NCI-H187 (cell line): ENCODE results near the gene KRTAP2-1.
"Not testable (repeated sequence)": the region's sequence is repeated elsewhere in the genome, so short reads cannot be mapped to it uniquely, and the experiment has no call there.

Source experiments
- DNase-seq, 2 experiments: peaks; one replicate each; lab custom pipeline; 2025; lab: John Stamatoyannopoulos, UW

KRTAP2-1 gene

GRCh38 chr17:41057547-41057946 lies 10.4 kb upstream of the KRTAP2-1 start:
- DNase-seq: no peak

- not testable (repeated sequence) for DNase-seq
Measured at GRCh38 chr17:41055130-41055529, 8.0 kb upstream of the KRTAP2-1 start, which contains the start of gene KRTAP2-2. KRTAP2-2 (minus strand) TSS chr17:41055230; CDS start chr17:41055211, 19 bp downstream.

- DNase-seq: not testable (repeated sequence)
Measured at GRCh38 chr17:41054556-41054955, 7.4 kb upstream of the KRTAP2-1 start.

GRCh38 chr17:41054025-41054424 lies 6.9 kb upstream of the KRTAP2-1 start:
- DNase-seq: no peak

- no peak for DNase-seq
Measured at GRCh38 chr17:41052566-41052965, 5.5 kb upstream of the KRTAP2-1 start.

- DNase-seq: no peak
Measured at GRCh38 chr17:41049110-41049509, 2.0 kb upstream of the KRTAP2-1 start.

- no peak for DNase-seq
Measured at GRCh38 chr17:41048441-41048840, 1.3 kb upstream of the KRTAP2-1 start.

GRCh38 chr17:41042953-41043352 lies 4.2 kb downstream of the KRTAP2-1 start:
- no peak for DNase-seq

- not testable (repeated sequence) for DNase-seq
Measured at GRCh38 chr17:41040783-41041571, 6.1 kb downstream of the KRTAP2-1 start, which contains the start of gene KRTAP1-1. KRTAP1-1 (minus strand) TSS chr17:41041450; CDS start chr17:41041397, 53 bp downstream.

- no peak for DNase-seq
Measured at GRCh38 chr17:41037853-41038350, 9.2 kb downstream of the KRTAP2-1 start.

- DNase-seq: not testable (repeated sequence)
Measured at GRCh38 chr17:41034346-41034935, 12.7 kb downstream of the KRTAP2-1 start, which contains the start of gene KRTAP1-3. KRTAP1-3 (minus strand) TSS chr17:41034874; CDS start chr17:41034821, 53 bp downstream.

GRCh38 chr17:41029633-41030245 lies 17.4 kb downstream of the KRTAP2-1 start, which contains the start of gene KRTAP1-4:
KRTAP1-4 (minus strand) TSS chr17:41030195; CDS start chr17:41030078, 117 bp downstream.
- DNase-seq: no peak

GRCh38 chr17:41026715-41027471 lies 20.2 kb downstream of the KRTAP2-1 start, which contains the start of gene KRTAP1-5:
KRTAP1-5 (minus strand) TSS chr17:41027208; CDS start chr17:41027155, 53 bp downstream.
- no peak for DNase-seq

- DNase-seq: no peak
Measured at GRCh38 chr17:41024697-41025096, 22.4 kb downstream of the KRTAP2-1 start.

- no peak for DNase-seq
Measured at GRCh38 chr17:41020336-41020735, 26.8 kb downstream of the KRTAP2-1 start.

- no peak for DNase-seq
Measured at GRCh38 chr17:41019415-41019814, 27.7 kb downstream of the KRTAP2-1 start.

GRCh38 chr17:41018541-41018940 lies 28.6 kb downstream of the KRTAP2-1 start:
- DNase-seq: no peak

- no peak for DNase-seq
Measured at GRCh38 chr17:41016578-41017215, 30.4 kb downstream of the KRTAP2-1 start.

- no peak for DNase-seq
Measured at GRCh38 chr17:41015454-41015853, 31.7 kb downstream of the KRTAP2-1 start.

- DNase-seq: no peak
Measured at GRCh38 chr17:41013606-41014005, 33.5 kb downstream of the KRTAP2-1 start.

- no peak for DNase-seq
Measured at GRCh38 chr17:41013181-41013580, 33.9 kb downstream of the KRTAP2-1 start.
